Testis (tissue), 3 donors: ENCODE results near the gene GPX6. TPM values are rescaled to one million over a fixed set of nuclear protein-coding genes. Genes with fewer than 3 reads are reported as not detected.

Experiments
- DNase-seq: peaks from one replicate; pipeline ENCODE4 v3.0.0-alpha.2; 2019
- H3K27ac ChIP-seq, 2 donors: fragments of 200-600 bp; sonication (generic); one replicate each; pipeline ENCODE4 v1.5.1; 2019
- H3K27me3 ChIP-seq: fragments of 200-600 bp; sonication (generic); one replicate; pipeline ENCODE4 v1.5.1; 2019
- H3K36me3 ChIP-seq: fragments of 200-600 bp; sonication (generic); one replicate; pipeline ENCODE4 v1.5.1; 2017; ENCODE audit warnings: low read depth; ENCODE audit errors: missing control alignments
- H3K4me1 ChIP-seq: fragments of 200-600 bp; sonication (generic); one replicate; pipeline ENCODE4 v1.5.1; 2019
- H3K4me3 ChIP-seq, 2 donors: fragments of 200-600 bp; sonication (generic); one replicate each; pipeline ENCODE4 v1.5.1; 2017 to 2019
- H3K9me3 ChIP-seq: fragments of 200-600 bp; sonication (generic); one replicate; pipeline ENCODE4 v1.5.1; 2017
- POLR2A ChIP-seq: fragments of 450-650 bp; IDR thresholded peaks from one replicate; pipeline ENCODE4 v1.6.1; 2017; ENCODE audit warnings: antibody characterized with exemption, mild to moderate bottlenecking, moderate library complexity
- WGBS, 2 donors: methylation state at CpG; one replicate each; pipeline ENCODE4 v1.1.5; 2018; 5-methylcytosine and 5-hydroxymethylcytosine counted together
- intact Hi-C: fragments of 100-400 bp; cut with DNase I; formaldehyde crosslinking; loops from one replicate; pipeline ENCODE4 v1.15.1; 2023; ENCODE audit warnings: low total_unique reads
- polyA plus RNA-seq: library from polyadenylated mRNA; stranded (reverse); fragments of 350-450 nt; fragmentation: Illumina TruSeq; extraction: RNeasy Lipid Tissue Mini Kit (QIAGEN cat#74804); gene quantifications from one replicate; pipeline ENCODE4 v1.2.3, GENCODE V29; 2014; ENCODE audit warnings: low read depth, low replicate concordance; ENCODE audit not compliant: insufficient read depth
- total RNA-seq, 2 donors: library from RNA; depleted of rRNA; stranded (reverse); fragments of >200 nt; gene quantifications; one replicate each; pipeline ENCODE4 v1.2.3, GENCODE V29; 2016
- TF ChIP-seq, protein P1 (sequence below), 3 experiments: fragments of 450-650 bp in 2 of 3; fragments of 200-600 bp in 1 of 3; sonication (generic) in 1 of 3; IDR thresholded peaks; one replicate each; pipeline ENCODE4 v1.5.1; 2016 to 2019; ENCODE audit warnings: antibody characterized with exemption in 3 of 3, mild to moderate bottlenecking in 2 of 3, moderate library complexity in 1 of 3

The GPX6 gene
- total and polyA plus RNA-seq, 3 donors from 2014 or later = 0.19 to 0.87 (median 0.54) TPM

DNA sequence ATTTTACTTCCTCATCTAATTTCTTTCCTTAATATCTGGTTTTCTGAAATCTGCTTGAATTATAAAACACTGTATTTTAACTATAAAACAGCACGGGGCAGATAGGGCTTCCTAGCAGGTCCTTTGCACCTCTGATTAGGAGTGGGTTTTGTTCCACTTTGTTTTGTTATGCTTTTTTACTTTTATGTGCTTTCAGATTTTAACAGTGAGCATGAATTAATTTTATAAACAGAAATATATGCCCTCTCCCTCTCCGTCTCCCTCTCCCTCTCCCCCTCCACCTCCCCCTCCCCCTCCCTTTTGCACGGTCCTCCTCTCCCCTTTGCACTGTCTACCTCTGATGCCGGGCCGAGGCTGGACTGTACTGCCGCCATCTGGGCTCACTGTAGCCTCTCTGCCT lies 14.3 kb downstream of the GPX6 start:
- Histone ChIP-seq H3K9me3 (no peaks in the 10 kb centered on the region), H3K4me1 (no peaks in the 10 kb centered on the region), H3K27me3 (no peaks in the 10 kb centered on the region), H3K36me3 (no peaks in the 10 kb centered on the region), H3K4me3 (peak overlapping the region in 1 of 2 donors; percentile 17), H3K27ac (no peak overlapping the region)
- intact Hi-C loops = no loop called here
- TF ChIP-seq, protein P1, sequence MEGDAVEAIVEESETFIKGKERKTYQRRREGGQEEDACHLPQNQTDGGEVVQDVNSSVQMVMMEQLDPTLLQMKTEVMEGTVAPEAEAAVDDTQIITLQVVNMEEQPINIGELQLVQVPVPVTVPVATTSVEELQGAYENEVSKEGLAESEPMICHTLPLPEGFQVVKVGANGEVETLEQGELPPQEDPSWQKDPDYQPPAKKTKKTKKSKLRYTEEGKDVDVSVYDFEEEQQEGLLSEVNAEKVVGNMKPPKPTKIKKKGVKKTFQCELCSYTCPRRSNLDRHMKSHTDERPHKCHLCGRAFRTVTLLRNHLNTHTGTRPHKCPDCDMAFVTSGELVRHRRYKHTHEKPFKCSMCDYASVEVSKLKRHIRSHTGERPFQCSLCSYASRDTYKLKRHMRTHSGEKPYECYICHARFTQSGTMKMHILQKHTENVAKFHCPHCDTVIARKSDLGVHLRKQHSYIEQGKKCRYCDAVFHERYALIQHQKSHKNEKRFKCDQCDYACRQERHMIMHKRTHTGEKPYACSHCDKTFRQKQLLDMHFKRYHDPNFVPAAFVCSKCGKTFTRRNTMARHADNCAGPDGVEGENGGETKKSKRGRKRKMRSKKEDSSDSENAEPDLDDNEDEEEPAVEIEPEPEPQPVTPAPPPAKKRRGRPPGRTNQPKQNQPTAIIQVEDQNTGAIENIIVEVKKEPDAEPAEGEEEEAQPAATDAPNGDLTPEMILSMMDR (IDR thresholded peaks at IDR 0.05) = no peak
- TF ChIP-seq POLR2A = no peak
- DNase-seq = no peak
- WGBS, 2 donors = 76 to 80% methylated on average over 6 of the region's 6 CpGs

DNA sequence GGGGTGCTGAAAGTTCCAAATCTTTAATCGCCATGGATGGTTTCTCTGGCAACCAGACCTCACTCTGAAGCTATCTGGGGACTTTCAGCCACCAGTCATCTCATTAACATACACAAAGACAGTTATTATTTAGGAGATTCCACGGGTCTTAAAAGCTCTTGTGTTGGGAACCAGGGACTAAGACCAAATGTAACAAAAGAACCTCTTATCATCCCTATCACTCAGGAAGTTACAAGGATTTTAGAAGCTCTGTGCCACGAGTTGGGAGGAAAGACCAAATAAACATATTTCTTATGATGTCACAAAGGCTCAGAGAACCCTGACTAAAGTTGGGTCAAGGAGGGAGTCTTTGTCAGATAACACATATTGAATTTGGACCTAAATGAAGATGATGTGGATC lies 17.7 kb downstream of the GPX6 start:
- Histone ChIP-seq H3K9me3 (no peaks in the 10 kb centered on the region), H3K36me3 (no peaks in the 10 kb centered on the region), H3K4me3 (no peak overlapping the region), H3K27ac (no peak overlapping the region), H3K4me1 (no peaks in the 10 kb centered on the region), H3K27me3 (no peaks in the 10 kb centered on the region)
- no peak for DNase-seq
- 37 to 44% methylated on average over 3 of the region's 3 CpGs for WGBS, 2 donors
- TF ChIP-seq, protein P1 (IDR thresholded peaks at IDR 0.05) = no peak
- no peak for TF ChIP-seq POLR2A
- intact Hi-C loops = no loop called here

DNA sequence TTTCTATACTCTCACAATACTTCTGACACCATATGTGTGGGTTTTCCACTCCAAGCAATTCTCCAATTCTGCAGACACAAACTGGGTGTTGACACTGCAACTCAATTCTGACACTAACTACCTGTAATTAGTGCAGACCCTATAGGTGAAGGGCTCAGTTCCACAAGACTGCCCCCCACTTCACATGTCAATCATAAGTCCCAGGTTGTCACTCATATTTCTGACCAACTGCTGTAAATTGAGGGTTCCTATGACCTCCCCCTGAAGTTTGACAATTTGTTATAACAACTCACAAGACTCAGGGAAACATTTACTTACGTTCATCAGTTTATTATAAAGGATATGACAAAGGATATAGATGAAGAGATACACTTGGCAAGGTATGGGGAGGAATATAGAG lies 18.3 kb downstream of the GPX6 start:
- no peak overlapping the region for H3K27ac ChIP-seq
- no peaks in the 10 kb centered on the region for H3K27me3 ChIP-seq
- DNase-seq = no peak
- H3K9me3 ChIP-seq = no peaks in the 10 kb centered on the region
- H3K4me1 ChIP-seq = no peaks in the 10 kb centered on the region
- no peak overlapping the region for H3K4me3 ChIP-seq
- intact Hi-C loops = no loop called here
- WGBS, 2 donors = 61 to 90% methylated on average over 1 of the region's 1 CpG
- no peaks in the 10 kb centered on the region for H3K36me3 ChIP-seq
- TF ChIP-seq, protein P1 (IDR thresholded peaks at IDR 0.05) = no peak
- TF ChIP-seq POLR2A = no peak

DNA sequence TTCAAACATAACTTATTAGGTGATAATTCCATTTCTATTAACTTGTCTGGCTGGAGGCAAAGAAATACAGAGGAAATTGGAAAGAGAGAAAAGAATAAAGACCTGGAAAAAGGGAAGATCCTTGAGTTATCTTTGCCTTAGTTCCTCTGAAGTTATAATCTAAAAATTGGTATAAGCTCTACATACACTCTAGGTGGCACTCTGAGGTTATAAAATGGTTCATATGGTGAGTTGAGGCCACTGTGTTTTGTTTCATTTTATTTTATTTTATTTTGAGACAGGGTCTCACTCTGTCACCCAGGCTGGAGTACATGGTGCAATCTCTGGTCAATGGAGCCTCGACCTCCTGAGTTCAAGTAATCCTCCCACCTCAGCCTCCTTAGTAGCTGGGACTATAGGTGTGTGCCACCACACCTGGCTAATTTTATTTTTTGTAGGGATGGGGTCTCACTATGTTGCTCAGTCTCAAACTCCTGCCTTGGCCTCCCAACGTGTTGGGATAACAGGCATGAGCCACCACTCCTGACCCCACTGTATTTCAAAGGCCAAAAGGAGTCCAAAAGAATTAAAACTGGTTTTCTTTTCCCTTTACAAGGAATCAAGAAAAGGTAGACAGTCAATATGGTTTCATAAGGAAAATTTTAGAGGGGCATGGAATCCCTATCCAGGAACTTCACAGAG lies 19.4 kb downstream of the GPX6 start:
- Histone ChIP-seq H3K9me3 (no peaks in the 10 kb centered on the region), H3K4me1 (no peaks in the 10 kb centered on the region), H3K27ac (no peak overlapping the region), H3K4me3 (no peak overlapping the region), H3K27me3 (no peaks in the 10 kb centered on the region), H3K36me3 (no peaks in the 10 kb centered on the region)
- 51 to 74% methylated on average over 2 of the region's 2 CpGs for WGBS, 2 donors
- DNase-seq = no peak
- TF ChIP-seq, protein P1 (IDR thresholded peaks at IDR 0.05) = no peak
- TF ChIP-seq POLR2A = no peak
- intact Hi-C loops = no loop called here

DNA sequence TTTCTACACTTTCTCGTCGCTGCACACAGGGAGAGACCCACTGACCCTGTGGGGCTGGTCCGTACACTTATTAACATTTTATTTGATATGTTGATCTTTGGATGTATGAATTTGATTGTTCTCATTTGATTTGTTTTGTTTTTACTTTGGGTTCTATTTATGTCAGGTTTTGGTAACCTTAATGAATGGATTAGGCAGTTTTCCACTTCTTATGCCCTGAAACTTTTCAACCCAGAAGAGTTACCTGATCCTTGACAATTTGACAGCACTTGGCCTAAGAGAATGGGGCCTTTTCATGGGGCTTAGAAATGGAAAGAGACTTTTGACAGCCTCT lies 23.6 kb downstream of the GPX6 start:
- Histone ChIP-seq H3K4me1 (peaks cover 7% of the 10 kb centered on the region), H3K27me3 (no peaks in the 10 kb centered on the region), H3K36me3 (no peaks in the 10 kb centered on the region), H3K4me3 (no peak overlapping the region), H3K9me3 (no peaks in the 10 kb centered on the region), H3K27ac (no peak overlapping the region)
- intact Hi-C loops = no loop called here
- WGBS, 2 donors = 19 to 26% methylated on average over 3 of the region's 3 CpGs
- no peak for DNase-seq
- TF ChIP-seq, protein P1 (IDR thresholded peaks at IDR 0.05) = no peak
- no peak for TF ChIP-seq POLR2A
